Mammary epithelial cell (primary cell): ENCODE data around the gene TLE3.

Experiments used
- CTCF ChIP-seq, 2 donors: IDR thresholded peaks in 1 of 2; conservative IDR thresholded peaks in 1 of 2; 2 replicates each; pipeline ENCODE4 v1.5.1; 2011 to 2012; ENCODE audit warnings: inconsistent platforms in 2 of 2, low read length in 2 of 2, mild to moderate bottlenecking in 2 of 2, control low read depth in 1 of 2, low read depth in 1 of 2; ENCODE audit not compliant: insufficient read depth in 1 of 2; ENCODE audit errors: extremely low read depth in 1 of 2
- EZH2 ChIP-seq: IDR thresholded peaks from 2 replicates; pipeline ENCODE4 v1.6.1; 2012; ENCODE audit warnings: low read length, inconsistent platforms, borderline replicate concordance

GRCh38 chr15:70064441-70064840 is 33.3 kb downstream of the TLE3 start:
- no peak for TF ChIP-seq CTCF (conservative IDR thresholded peaks at IDR 0.05 in 1 of 2, IDR thresholded peaks at IDR 0.05 in 1 of 2; ENCODE audit: extremely low read depth in 1 of 2, insufficient read depth in 1 of 2, low read depth in 1 of 2, low read length in 2 of 2)
- TF ChIP-seq EZH2 = no peak
